MM.1S (cell line): ENCODE results near the gene BACE1.

Experiments
- EZH2phosphoT487 ChIP-seq: fragments of 300-600 bp; sonication (generic); IDR thresholded peaks from 2 replicates; pipeline ENCODE4 v1.6.1; 2018; ENCODE audit warnings: antibody characterized with exemption, low read length
- TF ChIP-seq, protein P1 (sequence below): fragments of 300-600 bp; sonication (generic); IDR thresholded peaks from 2 replicates; pipeline ENCODE4 v1.5.1; 2016; ENCODE audit warnings: antibody characterized with exemption, low read length, mixed read lengths

DNA sequence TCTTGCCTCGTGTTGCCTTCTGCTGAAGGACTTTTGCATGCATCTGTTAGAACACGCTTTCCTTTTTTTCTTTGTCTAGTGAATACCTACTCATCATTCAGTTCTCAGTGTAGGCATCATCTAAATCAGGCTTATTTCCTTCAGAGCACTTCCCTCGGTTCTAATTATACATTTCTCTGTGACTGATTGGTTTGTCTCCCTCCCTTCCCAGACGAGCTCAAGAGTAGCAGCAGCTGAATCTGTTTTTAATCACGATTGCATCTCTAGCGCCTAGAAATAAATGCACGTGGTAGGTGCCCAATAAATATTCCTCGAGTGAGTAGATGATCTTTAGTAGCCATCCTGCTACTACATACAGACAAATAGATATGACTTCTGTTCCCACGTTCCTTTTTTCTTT, 17.9 kb upstream of the BACE1 start:
- TF ChIP-seq, protein P1, sequence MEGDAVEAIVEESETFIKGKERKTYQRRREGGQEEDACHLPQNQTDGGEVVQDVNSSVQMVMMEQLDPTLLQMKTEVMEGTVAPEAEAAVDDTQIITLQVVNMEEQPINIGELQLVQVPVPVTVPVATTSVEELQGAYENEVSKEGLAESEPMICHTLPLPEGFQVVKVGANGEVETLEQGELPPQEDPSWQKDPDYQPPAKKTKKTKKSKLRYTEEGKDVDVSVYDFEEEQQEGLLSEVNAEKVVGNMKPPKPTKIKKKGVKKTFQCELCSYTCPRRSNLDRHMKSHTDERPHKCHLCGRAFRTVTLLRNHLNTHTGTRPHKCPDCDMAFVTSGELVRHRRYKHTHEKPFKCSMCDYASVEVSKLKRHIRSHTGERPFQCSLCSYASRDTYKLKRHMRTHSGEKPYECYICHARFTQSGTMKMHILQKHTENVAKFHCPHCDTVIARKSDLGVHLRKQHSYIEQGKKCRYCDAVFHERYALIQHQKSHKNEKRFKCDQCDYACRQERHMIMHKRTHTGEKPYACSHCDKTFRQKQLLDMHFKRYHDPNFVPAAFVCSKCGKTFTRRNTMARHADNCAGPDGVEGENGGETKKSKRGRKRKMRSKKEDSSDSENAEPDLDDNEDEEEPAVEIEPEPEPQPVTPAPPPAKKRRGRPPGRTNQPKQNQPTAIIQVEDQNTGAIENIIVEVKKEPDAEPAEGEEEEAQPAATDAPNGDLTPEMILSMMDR, result no peak
- no peak for TF ChIP-seq EZH2phosphoT487
